ENCODE measurements around the gene CPSF3.
A peak's percentile ranks its signal among the peaks of the same experiment; 100 is the strongest.

The CPSF3 gene

GRCh38 chr2:9423100-9423921 lies at the start of gene CPSF3, which contains the start of gene ITGB1BP1:
Gene CPSF3, plus strand, starts transcription at chr2:9423654. Its CDS starts 120 bp downstream, at chr2:9423774.
Gene ITGB1BP1, minus strand, starts transcription at chr2:9423528. Its CDS starts 4,831 bp downstream, at chr2:9418697.
- peak; percentile 91 for FAIRE-seq

DNA sequence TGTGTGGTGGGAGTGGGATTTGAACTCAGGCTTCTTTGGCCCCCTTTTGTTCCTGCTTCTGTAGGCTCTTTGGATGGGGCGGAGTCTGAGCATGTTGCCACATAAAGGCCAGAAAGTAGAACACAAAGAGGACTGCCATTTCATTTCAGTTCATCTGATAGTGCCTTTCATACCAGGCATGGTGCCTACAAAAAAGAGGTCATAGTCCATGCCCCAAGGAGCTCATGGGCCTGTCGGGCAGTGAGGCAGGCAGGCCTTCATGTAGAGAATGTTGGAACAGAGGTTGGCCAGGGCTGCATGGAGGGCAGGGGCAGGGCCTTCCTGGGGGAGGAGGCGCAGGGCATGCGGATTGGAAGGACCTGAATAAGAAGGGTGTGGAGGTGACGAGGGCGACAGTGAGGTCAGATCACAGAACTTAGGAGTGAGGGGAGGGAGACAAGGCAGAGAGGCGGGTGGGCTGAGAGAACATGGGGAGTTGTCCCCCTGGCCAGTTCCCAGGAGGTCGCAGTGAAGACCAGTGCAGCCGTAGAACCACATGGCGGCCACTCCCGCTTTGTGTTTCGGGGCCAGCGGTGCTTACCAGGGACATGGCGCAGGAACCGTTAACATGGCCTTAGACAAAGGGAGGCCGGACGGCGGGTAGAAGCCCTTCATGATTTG lies 49.3 kb upstream of the CPSF3 start:
- FAIRE-seq: no peak

DNA sequence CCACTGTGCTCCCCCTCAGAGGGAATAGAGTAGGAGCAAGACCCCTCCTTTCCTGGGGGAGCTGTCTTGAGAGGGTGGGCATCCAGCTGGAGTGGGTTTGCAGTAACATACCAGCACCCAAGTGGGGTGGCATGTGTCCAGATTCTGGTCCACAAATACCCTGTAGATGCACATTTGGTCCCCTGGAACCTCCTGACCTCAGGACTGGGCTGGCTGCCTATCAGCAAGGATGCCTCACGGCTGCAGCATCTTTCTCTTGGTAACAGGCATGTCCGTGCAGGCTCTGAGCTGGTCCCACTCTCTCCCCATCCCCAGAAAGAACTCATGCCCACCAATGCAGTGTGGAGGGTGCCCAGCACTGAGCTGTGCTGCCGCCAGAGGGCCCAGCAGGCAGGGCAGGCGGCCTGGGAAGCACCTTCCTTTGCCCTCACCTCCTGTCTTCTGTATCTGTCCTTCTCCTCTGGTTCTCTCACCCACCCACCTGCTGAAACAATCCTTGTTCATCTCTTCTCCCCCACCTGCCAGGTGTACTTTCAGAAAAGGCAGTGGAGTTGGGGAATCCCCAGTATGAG lies 47.5 kb upstream of the CPSF3 start:
- FAIRE-seq: no peak

- no peak for FAIRE-seq
Measured at GRCh38 chr2:9377461-9378097, 45.9 kb upstream of the CPSF3 start.

DNA sequence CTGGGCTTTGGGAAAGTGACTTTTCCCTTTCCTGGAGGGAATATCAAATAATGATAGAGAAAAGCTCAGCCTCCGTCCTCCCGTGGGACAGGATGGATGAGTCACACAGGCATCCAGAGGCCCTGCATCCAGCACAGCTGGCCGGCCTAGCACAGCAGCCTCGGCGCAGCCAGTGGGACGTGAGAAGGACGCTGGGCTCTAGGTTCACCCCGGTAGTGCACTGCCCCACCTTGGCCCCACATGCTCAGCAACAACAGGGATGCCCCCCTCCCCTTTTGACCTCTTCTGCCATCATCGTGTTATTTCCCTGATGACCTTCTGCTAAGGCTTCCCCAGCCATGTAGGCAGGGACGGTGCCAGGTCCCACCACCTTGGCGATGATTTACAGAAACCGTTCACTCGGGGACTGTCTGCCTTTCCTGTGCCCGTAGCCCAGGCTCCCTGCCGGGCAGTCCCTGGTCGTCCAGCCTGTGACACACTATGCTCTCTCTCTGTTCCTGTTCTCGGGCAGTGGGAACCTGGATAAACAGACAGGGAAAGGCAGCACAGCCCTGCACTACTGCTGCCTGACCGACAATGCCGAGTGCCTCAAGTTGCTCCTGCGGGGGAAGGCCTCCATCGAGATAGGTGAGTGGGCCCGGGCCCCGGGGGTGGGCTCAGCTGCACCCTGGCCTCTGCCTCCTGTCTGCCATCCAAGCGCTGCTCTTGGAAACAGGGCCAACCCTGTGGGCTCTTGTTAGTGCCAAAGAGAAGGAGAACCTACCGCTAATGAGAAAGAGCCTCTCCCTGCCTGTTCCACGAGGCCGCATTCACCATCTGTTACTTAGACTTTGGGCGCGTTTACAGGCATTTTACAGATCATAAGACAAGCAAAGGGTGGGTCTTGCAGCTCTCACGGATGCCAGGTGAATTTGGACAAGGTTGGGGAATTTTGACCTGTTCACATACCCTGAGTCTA lies 44.7 kb upstream of the CPSF3 start:
- FAIRE-seq: no peak

- no peak for FAIRE-seq
Measured at GRCh38 chr2:9379391-9379755, 44.1 kb upstream of the CPSF3 start.

DNA sequence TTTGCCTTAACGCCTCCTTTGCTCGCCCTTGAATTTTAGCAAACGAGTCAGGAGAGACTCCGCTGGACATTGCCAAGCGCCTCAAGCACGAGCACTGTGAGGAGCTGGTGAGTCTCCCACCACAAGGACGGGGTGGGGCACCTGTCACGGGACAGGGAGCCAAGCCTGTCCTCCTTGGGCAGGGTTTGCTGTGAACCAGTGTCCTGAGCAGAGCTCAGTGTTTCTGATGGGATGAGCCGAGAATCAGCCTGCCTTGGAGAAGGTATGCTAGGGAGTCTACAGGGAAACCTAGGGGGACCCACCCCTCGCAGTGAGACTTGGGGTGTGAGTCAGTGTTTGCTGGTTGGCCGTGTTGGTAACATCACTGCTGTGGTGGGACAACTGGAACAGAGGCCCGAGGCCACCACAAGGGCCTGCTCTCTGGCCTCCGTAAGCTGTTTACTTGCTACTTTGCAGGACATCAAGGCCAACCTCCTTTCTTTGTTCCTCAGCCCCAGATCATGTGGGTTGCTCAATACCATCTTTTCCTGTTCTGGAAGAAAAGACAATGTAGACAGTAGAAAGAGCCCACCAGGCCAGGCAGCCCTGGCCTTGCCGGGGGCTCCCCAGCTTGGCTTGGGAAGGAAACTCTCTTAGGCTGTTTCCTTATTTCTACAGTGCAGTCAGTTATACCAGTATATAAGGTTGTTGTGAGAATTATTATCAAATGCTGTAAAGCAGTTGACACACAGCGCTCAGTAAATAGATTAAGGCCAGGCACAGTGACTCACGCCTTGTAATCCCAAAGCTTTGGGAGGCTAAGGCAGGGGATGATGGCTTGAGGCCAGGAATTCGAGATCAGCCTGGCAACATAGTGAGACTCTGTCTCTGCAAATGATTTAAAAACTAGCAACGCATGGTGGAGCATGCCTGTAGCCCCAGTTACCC lies 42.5 kb upstream of the CPSF3 start:
- FAIRE-seq: no peak

- FAIRE-seq: no peak
Measured at GRCh38 chr2:9382604-9383235, 40.7 kb upstream of the CPSF3 start.

GRCh38 chr2:9384521-9384920 lies 38.9 kb upstream of the CPSF3 start:
- FAIRE-seq: no peak

GRCh38 chr2:9385841-9386240 lies 37.6 kb upstream of the CPSF3 start:
- no peak for FAIRE-seq

GRCh38 chr2:9388199-9388681 lies 35.2 kb upstream of the CPSF3 start:
- FAIRE-seq: no peak

DNA sequence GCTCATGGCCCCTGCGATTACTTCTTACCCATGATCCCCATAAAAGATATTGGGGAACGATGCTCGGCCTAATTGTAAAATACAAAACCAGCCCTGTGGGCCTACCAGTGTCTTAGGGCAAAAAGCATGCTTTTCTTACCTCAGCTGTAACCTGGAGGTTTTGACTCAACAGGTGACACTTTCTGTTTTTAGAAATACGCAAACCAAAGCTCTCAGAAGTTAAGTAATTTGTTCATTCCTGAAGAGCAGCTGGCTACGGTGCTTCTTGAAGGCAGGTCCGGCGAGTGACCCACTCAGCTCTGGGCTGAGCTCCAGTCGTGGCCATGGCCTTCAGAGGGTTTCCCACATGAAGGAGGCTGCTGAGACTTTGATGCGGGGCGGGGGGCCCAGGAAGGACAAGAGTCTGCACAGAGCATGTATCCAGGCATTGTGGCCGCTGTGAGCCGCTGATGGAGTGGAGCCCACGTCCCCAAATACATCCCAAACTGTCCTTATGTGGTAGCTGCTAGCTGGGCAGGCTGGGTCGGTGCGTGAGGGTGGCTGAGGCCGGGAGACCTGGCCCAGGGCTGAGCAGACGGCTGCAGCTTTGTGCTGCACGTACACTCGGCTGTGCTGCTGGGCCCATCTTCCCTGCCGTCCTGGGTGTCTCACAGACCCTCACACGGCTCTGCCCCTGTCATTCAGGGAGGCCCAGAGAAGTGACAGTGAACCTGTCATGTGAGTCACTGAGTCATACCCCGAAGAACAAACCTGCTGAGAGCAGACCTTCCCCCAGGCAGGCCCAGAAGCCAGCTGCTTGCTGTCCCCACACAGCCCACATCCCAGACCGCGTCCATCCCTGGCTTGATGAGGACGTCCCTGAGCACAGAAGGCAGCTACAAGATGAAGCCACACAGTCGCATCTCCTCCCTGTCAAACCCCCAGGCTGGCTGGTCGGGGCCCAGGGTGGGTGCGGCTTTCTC lies 34.2 kb upstream of the CPSF3 start:
- FAIRE-seq: no peak

- FAIRE-seq: no peak
Measured at GRCh38 chr2:9390151-9390850, 33.2 kb upstream of the CPSF3 start.

- FAIRE-seq: no peak
Measured at GRCh38 chr2:9390991-9391390, 32.5 kb upstream of the CPSF3 start.

GRCh38 chr2:9391961-9392720 lies 31.3 kb upstream of the CPSF3 start:
- no peak for FAIRE-seq

DNA sequence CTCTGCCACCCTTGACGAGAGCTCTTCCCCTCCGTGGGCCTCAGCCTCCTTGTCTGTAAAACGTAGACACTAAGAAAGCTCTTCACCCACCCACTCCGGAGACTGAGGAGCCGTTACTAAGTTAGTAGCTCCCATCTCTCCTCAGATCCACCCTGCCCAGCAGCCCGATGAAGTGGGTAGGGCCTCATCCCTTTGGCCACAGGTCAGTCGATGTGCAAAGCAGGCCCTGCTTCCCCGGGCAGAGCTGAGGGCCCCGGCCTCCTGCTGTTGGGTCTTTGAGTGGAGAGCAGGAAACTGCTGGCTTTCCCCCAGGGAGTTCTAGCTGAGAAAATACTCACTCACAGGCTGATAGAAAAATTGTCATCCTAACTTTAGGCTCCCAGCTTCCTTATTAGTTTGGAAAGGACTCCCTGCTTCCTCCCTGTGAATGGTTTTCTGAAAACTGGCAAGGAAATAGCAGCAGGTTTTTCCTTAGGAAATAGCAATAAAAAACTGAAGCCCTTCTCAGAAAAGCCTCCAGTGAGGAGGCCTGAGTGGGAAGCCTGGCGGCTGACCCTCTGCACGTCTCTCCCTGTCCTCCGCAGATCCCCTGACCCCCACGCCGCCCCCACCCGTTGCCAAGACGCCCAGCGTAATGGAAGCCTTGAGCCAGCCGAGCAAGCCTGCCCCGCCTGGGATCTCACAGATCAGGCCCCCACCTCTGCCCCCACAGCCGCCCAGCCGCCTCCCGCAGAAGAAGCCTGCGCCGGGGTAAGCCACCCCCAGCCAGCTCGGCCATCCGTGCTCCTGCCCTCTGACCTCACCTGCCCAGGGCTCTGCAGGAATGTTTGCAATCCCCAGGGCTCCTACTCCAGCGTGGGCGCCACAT lies 30.3 kb upstream of the CPSF3 start:
- no peak for FAIRE-seq

DNA sequence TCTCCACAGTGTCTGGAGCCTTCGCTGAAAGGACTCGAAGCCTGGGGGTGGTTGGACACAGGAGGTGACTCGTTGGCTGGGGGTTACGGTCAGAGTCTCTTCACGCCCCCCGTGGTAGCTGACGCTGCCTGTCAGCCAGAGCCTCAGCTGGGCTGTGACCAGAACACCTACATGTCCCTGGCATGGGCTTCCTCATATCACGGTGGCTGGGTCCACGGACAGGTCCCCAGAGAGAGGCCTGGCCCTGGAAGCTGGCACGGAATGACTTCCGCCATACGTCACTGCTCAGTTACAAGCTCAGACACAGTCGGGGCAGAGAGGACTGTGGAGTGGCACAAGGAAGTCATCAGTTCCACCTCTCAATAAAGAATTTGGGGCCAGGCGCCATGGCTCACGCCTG lies 28.6 kb upstream of the CPSF3 start:
- FAIRE-seq: no peak
